Tibial nerve (tissue), 3 donors: ENCODE results near the gene ERLIN1.

ENCODE experiments used
- POLR2A ChIP-seq, 2 donors: fragments of 450-650 bp; IDR thresholded peaks; one replicate each; pipeline ENCODE4 v1.6.1; 2017; ENCODE audit warnings: antibody characterized with exemption in 2 of 2, mild to moderate bottlenecking in 2 of 2, moderate library complexity in 2 of 2
- TF ChIP-seq, protein P1 (sequence below), 5 experiments: fragments of 200-600 bp in 3 of 5; fragments of 450-650 bp in 2 of 5; sonication (generic) in 3 of 5; IDR thresholded peaks; one replicate each; pipeline ENCODE4 v1.5.1; 2016 to 2019; ENCODE audit warnings: antibody characterized with exemption in 5 of 5, mild to moderate bottlenecking in 3 of 5, moderate library complexity in 2 of 5

DNA sequence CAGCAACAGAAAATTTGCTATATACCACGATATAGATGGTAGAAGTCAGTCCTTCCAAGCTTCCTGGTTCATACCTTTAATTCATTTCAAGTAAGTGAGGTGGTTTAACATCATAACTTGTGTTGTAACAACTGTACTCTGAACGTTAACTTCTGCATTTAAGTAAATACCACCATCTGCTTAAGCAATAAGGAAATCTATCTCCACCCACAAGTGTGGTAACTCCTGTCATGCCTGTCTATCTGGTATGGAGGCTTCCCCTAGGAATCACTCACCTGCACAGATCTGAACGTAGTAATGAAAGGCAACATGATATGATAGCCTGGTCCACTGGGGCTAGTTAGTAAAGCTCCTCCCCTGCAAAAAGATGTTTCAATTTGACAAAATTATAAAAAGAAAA is 2.3 kb downstream of the ERLIN1 start:
- TF ChIP-seq, protein P1, sequence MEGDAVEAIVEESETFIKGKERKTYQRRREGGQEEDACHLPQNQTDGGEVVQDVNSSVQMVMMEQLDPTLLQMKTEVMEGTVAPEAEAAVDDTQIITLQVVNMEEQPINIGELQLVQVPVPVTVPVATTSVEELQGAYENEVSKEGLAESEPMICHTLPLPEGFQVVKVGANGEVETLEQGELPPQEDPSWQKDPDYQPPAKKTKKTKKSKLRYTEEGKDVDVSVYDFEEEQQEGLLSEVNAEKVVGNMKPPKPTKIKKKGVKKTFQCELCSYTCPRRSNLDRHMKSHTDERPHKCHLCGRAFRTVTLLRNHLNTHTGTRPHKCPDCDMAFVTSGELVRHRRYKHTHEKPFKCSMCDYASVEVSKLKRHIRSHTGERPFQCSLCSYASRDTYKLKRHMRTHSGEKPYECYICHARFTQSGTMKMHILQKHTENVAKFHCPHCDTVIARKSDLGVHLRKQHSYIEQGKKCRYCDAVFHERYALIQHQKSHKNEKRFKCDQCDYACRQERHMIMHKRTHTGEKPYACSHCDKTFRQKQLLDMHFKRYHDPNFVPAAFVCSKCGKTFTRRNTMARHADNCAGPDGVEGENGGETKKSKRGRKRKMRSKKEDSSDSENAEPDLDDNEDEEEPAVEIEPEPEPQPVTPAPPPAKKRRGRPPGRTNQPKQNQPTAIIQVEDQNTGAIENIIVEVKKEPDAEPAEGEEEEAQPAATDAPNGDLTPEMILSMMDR (IDR thresholded peaks at IDR 0.05), result no peak
- TF ChIP-seq POLR2A (IDR thresholded peaks at IDR 0.05), result no peak
